ENCODE data around the gene ENG.

- TF ChIP-seq POLR2A (IDR thresholded peaks at IDR 0.05): no peak
- TF ChIP-seq, protein P1, sequence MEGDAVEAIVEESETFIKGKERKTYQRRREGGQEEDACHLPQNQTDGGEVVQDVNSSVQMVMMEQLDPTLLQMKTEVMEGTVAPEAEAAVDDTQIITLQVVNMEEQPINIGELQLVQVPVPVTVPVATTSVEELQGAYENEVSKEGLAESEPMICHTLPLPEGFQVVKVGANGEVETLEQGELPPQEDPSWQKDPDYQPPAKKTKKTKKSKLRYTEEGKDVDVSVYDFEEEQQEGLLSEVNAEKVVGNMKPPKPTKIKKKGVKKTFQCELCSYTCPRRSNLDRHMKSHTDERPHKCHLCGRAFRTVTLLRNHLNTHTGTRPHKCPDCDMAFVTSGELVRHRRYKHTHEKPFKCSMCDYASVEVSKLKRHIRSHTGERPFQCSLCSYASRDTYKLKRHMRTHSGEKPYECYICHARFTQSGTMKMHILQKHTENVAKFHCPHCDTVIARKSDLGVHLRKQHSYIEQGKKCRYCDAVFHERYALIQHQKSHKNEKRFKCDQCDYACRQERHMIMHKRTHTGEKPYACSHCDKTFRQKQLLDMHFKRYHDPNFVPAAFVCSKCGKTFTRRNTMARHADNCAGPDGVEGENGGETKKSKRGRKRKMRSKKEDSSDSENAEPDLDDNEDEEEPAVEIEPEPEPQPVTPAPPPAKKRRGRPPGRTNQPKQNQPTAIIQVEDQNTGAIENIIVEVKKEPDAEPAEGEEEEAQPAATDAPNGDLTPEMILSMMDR (IDR thresholded peaks at IDR 0.05): no peak
Measured at GRCh38 chr9:127781806-127782205, 72.7 kb downstream of the ENG start.

Data from lower leg skin (tissue), 3 donors.